NCI-H2171 treated with DMSO at 0.1 percent for 48 hours (cell line): Measurements from ENCODE around the gene PRSS12.

Experiments
- DNase-seq: peaks from one replicate; lab custom pipeline; 2025; lab: John Stamatoyannopoulos, UW

PRSS12 gene

DNA sequence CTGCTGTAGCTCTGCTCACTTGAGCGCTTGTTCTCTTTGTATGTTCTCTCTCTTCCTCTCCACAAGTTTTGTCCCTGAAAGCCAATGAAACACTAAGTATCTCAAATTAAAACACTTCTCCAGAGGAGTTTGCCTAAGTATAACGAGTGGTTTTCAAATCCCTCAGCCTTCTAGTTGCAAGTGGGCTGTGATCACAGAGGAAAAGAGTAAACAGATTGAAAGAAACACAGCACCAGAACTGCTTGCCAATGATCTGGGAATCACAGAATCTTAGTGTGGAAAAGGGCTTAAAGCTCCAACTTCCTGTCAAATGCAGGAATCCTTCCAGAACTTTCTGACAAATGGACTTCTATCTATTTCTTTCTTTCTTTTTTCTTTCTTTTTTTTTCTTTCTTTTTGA lies 4.8 kb upstream of the PRSS12 start:
- DNase-seq, result no peak

DNA sequence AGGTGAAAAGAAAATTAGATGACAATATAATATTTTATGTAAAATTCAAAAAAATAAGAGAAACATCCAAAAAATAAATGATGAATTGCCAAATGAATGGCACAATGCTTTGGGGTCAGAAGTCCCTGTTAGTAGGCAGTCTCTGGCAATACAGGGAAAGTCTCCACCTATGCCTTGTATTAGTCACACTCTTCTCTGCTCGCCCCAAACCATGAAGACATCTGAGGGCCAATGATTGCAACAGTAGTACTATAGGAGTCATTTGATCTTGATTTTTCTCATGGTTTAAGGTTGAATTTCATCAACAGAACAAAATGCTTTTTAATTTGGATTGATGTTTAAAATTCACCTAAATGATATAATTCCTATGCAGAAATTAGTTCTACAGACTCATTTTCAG lies 3.9 kb upstream of the PRSS12 start:
- no peak for DNase-seq

DNA sequence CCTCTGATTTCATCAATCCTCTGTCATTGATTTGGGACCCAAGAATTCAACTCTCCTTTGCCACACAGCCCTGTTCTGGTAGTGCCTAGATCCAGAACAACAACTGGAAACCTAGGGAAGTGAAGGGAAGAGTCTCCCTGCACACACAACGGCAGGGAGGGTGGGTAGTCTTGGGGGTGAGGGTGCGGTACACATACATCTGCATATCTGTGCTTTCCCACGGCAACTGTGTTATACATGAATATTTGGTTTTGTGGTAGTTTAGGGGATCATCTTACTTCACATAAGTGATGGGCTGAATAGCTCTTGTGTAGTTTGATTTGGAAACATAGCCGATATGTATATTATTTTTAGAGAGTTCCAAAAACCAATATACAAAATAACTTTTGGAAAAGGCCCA lies 3.3 kb upstream of the PRSS12 start:
- DNase-seq, result no peak

DNA sequence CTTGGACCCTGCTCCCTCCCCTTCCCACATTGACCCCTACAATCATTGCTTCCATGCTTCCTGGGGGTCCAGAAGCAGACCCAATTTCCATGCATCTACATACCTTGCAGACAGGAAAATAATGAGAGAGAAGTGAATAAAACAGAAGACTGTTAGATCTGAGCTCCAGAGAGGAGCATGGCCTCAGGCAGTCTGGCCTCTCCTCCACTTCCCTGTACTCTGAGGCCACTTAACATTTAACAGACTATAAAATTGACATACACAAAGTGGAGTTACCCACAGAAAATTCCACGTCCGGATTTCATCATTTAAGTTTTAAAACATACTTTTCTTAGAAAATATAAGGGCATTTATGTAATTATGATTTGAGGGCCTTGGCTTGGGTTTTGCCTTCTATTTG lies 2.1 kb upstream of the PRSS12 start:
- no peak for DNase-seq

DNA sequence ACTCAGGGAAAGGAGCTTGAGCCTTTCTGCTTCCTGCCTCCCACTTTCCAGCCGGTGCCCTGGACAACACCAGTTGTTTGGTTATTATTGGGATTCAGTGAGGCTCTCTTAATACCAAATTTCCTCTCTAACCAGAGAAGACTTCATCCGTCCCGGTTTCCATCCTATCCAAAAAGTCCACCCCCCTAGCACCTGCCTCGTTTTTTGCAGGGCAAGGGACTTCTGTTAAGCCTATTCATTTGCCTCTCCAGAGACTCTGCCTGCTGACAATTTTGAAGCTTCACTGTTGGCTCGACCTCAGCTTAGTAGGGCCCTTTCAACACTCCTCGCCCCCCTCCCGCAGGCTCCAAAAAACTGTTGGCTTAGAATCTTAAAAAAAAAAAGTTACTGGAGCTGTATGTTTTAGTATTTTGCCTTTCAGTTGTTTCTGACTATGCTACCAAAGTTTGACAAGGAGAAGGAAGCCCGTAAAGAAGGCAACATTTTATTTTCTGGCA lies 779 bp upstream of the PRSS12 start:
- no peak for DNase-seq

DNA sequence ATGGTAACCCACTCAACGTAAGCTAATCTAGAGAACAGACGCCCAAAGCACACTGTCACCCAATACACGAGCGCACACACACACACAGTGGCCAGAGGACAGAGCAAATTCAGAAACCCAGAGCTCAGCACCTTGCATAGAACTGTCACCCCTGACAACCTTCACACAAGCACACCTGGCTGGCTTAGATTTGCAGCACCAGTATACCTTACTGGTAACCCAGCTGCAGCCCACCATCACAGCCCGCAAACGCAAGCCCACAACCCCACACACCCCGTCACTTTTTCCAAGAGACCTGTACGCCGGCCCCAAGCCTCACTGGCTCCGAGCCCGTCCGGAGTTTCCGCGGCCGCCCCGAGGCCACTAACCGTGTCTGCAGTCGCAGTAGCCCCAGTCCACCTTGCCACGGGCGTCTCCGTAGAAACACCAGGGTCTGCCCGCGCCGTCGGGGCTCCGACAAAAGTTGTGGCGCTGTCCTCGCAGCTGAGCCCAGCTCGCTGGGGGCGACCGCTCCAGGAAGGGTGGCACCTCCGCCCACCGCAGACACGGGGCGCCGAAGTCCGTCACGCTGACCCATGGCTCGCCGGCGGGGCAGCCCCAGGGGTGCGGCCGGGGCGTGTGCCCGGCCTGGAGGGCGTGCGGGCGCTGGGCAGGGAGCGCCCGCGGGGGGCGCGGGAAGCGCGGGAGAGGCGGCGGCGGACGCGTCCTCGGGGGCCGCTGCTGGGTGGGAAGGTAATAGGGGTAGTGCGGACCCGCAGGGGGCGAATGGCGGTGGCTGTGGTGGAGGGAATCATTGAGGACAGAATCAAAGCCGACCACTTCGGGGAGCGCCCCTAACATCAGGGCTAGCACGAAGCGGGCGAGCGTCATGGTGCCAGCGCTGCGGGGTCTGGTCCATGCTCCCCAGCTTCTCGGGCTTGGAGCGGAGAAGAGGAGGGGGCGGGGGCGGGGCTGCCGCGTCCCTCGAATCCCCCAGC lies 664 bp downstream of the PRSS12 start:
- DNase-seq, result no peak

DNA sequence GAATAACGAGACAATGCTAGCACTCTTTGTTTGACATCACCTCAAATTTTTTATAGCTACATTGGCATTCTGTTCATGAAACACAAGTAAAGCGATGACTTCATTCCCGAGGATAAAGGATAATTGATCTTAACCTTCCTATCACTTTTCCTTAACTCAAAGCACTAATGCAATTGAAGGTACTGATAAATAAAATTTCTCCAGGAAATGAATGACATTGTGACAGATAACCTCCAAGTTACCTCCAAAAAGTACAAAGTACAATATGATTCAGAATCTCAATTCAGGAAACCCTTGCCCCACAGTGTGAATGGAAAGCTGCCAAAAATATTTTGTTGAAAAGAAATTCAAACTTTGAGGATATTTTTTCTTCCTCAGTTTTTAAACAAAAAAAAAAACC lies 1.8 kb downstream of the PRSS12 start:
- DNase-seq, result no peak

DNA sequence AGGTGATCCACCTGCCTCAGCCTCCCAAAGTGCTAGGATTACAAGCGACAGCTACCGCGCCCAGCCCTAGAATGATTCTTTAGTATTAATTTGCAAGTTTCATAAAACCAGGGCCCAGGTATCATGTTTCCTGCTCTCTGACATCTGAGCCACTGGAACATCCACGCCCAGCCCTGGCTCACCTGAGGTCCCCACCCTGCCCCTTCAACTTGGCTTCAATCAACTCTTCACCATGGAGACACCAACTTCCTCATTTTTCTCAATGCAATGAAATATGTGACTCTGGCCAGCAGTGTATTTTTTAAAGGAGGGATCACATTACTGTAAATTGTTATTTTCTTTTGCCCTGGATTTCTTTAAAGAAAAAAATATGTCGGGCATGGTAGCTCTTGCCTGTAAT lies 3.9 kb downstream of the PRSS12 start:
- peak; percentile 13 for DNase-seq

DNA sequence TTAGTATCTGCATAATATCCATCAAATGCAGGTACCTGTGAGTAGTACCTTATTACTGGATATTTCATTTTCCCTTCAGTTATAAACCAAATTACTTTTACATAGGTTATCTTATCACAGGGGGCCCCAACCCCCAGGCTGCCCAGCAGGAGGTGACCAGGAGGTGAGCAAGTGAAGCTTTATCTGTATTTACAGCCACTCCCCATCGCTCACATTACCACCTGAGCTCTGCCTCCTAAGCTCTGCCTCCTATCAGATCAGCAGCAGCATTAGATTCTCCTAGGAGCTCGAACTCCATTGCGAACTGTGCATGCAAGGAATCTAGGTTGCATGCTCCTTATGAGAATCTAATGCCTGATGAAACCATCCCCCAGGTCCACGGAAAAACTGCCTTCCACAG lies 6.3 kb downstream of the PRSS12 start:
- no peak for DNase-seq

DNA sequence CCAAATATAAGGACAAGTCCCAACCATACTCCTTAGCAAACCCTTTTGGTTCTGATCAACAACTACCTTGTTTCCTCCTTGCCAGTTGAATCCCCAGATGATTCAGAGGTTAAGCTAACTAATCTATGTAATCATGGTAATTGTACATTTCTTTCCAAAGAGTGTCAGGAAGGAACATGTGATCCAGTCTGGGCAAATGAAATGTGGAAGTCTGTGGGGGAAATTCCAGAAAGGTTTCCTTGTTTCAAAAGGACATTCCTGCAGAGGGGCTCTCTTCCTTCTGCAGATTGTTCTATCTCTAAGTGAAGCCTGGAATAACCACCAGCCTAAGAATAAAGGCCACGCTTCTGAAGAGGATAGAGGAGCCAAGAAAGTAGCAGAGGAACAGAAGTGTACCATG lies 7.0 kb downstream of the PRSS12 start:
- no peak for DNase-seq

DNA sequence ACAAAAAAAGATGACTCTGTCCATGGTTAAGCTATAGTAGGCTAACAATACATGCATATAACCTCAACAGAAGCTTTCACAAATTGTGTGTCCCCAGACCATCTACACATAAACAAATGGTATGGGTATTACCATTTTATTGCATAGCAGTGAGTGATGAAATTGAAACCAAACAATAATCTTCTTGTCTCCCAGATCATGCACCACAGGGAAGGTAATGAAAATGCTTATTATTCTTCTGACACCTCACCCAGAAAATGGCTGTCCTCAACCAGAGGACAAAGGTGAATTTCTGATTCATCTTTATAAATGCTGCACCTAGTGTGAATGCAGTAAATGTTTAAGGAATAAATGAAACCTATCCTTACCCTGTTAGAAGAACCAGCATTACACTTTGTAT lies 8.0 kb downstream of the PRSS12 start:
- DNase-seq, result no peak

DNA sequence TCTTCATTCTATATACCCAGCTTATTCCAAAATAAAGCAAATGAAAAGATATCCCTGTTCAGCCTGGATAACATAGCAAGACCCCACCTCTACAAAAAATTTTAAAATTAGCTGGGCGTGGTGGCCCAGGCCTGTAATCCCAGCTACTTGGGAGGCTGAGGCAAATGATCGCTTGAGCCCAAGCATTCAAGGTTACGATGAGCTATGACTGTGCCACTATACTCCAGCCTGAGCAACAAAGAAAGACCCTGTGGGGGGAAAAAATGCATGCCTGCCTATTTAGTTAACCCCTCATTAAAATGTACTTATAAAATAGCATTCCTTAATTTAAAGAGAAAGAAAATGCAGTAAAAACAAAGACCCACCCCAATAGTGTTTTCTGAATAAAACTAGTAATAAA lies 9.3 kb downstream of the PRSS12 start:
- DNase-seq, result no peak

DNA sequence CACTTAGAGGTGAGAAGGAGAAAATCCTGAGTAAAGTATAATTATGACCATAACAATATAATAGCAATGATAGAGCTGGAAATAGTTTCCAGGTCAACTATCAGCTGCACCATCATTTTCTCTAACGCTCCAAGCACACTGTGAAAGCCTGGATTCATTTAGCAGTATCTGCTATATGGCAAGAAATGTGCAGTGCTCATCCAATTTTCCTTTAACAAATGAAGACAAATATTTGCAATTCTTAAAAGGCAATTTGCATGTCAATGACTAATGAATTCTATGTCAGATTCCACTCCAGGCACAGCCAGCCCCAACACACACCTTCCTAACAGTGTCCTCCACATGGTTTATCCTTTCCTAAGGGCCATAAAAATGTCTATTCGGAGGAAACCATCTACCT lies 12.7 kb downstream of the PRSS12 start:
- no peak for DNase-seq

DNA sequence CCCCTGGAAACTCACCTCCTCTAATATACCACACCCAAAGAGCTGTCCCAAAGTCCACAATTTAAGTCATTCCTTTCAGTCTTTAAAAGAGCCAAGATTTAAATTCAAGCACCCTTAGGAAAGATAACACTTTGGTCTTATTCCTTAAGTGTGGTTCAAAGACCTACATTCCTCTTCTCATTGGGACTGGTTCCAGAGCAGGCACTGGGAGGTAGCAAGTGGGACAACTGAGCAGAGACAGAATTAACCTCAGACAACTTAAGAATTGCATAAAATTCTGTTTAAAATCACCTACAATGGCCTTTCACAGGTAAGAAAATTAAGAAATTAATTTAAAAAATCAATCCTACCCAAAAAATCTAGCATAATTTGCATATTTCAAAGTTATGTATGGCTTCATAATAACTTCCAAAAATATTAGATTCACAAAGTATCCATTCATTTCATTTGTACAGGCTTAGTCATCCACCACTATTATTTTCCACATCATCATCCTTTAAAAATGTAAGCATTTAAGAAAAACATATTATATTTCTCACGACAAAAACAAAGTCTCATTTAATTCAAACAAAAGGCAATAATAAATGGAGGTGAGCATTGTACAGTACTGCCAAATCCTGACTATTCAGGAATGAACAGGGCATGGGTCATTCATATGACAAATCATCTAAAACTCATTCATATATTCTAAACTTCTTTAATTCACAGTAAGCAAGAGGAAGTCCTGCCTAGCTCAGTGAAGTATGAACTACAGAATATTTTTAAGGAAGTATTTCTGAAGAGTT lies 13.6 kb downstream of the PRSS12 start:
- DNase-seq, result no peak

DNA sequence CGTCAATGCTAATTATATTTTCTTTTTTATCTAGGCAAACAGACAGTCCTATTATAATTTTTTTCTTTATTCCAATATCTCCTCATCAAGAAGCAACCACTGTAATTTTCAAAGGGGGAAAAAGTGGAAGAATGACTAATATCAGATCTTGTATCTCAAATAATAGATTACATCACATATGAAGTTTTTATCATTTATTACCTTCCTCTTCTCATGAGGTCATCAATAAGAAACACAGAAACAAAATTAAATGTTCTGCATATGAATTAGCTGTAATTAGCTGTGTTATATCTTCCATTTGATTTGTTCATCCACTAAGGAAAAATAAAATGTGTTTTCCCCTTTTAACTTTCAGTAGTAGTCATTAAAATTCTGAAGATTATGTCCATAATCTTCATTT lies 14.3 kb downstream of the PRSS12 start:
- no peak for DNase-seq

DNA sequence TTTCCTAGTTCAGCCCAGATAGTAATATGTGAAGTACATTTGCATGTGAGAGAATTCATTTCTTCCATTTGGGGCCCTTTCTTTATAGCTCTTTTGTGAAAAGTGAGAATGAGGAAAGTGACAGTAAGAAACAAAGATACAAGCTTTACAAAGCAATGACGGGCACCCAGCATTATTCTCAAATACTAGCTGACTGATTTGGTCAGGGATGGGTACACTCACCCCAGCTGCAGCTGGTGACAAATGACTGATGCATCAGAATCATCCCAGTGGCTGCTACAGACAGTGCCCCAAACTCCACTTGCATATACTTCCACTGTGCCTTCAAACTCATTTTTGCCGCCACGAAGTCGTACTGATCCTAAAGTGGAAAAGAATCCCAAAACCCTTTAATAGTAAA lies 14.8 kb downstream of the PRSS12 start:
- no peak for DNase-seq

DNA sequence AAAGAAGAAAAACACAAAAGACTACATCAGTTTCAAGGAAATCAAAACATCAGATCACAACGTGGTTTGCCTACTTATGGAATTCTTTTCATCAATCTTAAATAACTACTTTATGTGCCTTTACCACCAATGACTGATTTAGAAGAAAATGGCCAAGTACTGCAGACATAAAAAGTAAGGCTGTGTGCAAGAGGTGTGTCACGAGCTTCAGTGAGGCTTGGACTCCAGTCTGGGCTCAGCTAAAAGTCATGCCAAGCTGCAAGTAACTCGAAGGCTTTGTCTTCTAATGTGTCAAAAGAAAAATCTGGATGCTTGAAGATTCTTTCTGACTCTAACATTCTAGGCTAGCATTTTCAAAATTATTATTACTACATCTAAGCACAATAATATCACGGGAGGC lies 17.0 kb downstream of the PRSS12 start:
- DNase-seq, result no peak

DNA sequence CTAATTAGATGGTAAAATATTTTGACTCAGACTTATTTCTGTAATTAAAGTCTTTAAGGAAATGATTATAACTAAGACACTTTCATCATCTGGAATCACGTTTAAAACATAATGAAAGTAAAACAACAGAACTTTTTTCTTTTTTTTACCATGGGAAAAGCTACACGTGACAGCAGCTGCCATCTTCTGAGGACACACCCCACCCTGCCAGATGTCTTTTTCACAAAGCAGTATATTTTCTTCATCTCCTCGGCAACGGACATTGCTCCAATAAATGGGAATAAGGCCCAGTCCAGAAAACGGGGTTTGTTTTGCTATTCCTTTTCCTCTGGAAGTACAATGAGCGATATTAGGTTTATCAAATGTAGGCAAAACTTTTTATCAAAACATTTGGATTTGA lies 17.5 kb downstream of the PRSS12 start:
- no peak for DNase-seq

DNA sequence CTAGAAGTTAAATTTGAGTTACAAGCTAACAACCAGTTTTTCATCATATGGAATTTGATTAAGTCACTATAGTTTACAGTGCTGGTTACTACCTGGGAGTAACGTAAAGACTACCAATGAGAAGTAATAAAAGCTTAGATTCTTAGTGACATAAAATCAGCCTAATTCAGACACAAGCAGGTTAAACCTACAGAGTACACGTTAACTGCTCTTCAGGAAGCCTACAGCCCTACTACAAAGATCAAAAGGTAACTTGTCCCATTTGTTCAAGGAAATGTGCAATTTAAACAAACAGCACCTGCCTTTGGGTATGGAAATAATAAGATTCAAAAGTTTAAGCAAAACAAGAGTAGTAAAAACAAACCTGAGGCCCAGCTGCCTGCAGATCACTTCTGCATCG lies 21.5 kb downstream of the PRSS12 start:
- no peak for DNase-seq

DNA sequence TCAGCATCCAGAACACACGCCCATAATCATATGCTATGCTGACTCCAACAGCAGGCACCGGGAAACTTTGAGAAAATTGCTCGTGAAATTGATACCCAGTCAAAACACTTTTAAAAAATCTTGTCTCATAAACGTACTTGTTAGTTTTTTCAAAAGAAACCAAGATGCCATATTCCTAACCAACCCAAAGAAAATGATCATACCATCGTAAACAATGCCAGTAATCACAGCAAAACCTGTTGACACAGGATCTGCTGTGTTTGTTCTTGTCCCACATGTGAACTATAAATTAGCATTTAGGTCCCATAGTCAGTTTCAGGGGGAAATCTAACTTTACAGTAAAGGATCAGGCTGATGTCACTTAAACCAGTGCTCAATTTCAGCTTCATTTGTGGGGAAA lies 23.0 kb downstream of the PRSS12 start:
- no peak for DNase-seq

DNA sequence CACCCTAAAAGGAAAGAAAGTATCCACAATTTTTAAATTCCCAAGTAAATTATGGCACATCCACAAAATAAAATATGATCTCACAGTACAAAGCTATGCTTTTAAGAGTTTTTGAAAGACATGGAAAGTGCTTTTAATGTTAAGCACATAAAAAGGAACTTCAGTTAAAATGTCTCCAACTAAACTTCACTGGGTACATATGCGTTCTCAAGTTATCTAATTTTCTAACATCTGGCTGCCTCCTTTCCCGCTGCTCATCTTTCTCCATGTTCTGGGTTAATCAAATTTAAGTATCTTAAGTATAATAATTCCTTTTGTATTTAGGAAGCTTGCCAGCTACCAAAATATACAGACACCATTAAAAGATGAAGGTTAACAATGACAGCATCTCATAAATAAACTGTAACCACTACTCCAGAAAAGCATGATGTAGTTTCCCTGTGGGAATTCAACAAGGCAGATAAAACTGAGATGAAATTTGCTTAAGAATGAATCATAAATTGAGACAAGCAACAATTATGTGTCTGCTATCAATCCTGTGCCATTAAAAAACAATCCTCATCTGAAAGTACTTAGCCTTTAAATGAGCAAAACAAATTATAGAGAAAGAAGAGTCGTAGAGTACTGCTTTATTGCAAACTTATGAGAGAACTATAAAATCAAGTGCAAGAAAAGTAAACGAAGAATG lies 25.1 kb downstream of the PRSS12 start:
- no peak for DNase-seq

DNA sequence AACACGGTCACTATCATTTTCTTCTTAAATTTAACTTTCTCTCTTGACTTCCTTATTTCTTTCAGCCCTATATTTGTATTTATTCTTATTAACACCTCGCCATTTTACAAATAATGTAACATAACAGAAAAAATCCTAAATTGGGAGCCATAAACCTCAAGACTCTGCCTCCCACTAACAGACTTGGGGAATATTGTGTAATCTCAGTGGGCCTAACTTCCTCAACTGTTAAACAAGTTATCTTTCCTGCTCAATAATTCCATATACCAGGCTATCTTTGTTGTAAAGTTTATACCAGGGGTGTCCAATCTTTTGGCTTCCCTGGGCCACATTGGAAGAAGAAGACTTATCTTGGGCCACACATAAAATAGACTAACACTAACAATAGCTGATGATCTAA lies 26.2 kb downstream of the PRSS12 start:
- no peak for DNase-seq

DNA sequence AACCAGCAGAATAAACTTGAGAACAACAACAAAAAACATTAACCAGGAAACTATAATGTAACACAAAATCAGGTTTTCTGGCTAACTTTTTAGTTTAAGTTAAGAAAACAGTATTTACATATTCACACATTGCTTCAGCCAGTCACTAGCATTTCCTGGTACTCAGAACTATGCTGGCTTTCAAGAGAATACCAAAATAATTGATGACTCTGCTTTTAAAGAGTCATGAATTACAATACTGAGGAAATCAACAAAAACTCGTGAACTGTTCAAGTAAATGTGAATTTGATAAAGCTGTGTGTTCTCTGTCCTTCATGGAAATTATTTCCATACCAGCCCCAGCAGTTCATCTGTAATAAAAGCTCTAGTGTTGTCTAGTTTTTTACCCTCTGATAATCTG lies 27.4 kb downstream of the PRSS12 start:
- no peak for DNase-seq
